Cerebellar cortex (tissue), 1 donor: ENCODE measurements around the gene FBXO24.

Experiments used
- DNase-seq: peaks from one replicate; pipeline ENCODE4 v3.0.0-alpha.2; 2015; ENCODE audit warnings: low spot score

The FBXO24 gene

DNA sequence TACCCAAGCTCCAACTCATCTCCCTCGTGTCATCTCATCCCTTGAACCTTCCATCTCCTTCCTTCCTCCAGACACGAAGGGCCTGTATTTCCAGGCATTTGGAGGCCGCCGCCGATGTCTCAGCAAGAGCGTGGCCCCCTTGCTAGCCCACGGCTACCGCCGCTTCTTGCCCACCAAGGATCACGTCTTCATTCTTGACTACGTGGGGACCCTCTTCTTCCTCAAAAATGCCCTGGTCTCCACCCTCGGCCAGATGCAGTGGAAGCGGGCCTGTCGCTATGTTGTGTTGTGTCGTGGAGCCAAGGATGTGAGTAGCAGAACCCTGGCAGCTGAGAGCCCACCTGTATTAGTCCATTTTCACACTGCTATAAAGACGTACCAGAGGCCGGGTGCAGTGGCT, 5.5 kb downstream of the FBXO24 start:
- no peak for DNase-seq

DNA sequence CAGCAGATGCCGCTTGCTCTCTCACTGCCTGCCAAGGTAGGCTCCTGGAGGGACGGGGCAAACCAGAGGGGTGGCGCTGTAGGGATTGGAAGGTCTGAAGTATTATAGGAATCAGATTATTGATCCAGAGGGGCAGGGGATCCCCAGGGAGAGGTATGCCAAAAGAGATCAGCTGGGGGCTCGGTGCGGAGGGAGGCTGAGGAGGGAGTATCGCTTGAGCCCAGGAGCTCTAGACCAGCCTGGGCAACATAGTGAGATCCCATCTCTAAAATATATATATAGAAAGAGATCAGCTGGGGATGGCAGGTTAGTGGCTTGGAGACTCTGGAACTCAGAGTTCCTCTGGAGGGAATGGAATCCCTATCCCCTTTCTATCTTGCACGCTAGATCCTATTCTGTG, 9.1 kb downstream of the FBXO24 start:
- DNase-seq = no peak

DNA sequence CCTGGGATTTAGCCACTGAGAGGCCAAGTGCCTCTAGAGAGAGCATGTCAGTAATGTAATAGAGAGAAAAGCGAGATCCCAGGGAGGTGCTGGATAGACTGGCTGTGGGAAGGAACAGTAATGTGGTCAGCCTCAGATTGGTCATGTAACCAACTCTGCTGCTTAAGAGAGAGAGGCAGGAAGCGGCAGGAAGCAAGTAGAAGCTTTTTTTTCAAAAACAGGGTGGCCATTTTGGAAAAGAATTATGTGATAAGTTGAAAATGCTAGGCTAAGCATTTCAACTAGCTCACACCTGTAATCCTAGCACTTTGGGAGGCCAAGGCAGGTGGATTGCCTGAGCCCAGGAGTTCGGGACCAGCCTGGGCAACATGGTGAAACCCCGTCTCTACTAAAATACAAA, 12.3 kb downstream of the FBXO24 start:
- DNase-seq = no peak

- no peak for DNase-seq
Observed at GRCh38 chr7:100599911-100600729, 14.0 kb downstream of the FBXO24 start.

DNA sequence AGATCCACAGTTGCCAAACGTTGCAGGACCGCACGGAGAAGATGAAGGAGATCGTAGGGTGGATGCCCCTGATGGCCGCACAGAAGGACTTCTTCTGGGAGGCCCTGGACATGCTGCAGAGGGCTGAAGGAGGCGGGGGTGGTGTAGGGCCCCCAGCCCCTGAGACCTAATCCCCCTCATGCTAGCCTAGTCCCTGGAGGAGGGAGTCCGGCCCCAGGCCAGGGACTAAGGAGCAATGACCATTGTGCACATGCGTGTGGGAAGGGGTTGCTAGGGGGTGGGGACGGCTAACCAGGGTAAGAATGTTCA, 14.6 kb downstream of the FBXO24 start:
- no peak for DNase-seq

- peak; percentile 62 for DNase-seq
Observed at GRCh38 chr7:100602889-100603725, 17.0 kb downstream of the FBXO24 start.

- DNase-seq = peak; percentile 62
Observed at GRCh38 chr7:100603726-100604027, 17.5 kb downstream of the FBXO24 start.

DNA sequence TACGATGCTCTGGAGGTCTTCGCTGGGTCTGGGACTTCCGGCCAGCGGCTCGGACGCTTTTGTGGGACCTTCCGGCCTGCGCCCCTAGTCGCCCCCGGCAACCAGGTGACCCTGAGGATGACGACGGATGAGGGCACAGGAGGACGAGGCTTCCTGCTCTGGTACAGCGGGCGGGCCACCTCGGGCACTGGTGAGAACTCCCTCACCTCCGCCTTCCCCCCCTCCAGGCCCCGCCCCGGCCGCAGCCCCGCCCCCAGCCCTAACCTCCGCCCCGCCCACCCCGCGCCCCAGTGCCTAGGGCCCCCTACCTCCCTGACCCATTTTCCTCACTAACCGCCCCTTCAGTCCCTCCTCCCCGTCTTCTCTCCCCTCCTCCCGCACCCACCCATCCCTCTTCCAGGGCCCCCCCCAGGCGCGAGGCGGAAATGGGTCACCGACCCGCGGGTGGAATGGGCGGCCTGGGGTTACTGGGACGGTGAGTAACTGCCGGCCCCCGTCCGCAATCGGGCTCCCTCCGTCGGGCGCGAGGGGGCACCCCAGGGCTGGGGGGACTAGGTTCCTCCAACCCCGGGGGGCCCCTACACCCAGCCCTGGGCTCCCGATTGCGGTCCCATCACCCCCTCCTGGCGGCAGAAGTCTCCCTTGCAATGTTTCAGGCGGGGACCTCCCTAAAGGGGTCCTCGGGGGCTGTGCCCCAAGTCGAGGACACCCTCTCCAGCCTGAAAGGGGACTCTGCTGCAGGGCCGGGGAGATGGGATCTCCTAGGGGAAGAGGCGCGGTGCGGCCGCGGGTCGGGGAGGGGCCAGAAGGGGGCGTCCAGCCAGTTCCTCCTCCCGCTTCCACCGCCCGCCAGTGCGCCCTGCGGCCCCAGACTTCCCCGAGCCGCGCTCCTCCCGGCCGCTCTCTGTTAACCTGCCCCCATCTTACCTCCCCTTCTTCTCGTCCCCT, 18.2 kb downstream of the FBXO24 start:
- peak; percentile 72 for DNase-seq

GRCh38 chr7:100604976-100605911, 19.1 kb downstream of the FBXO24 start:
- no peak for DNase-seq

- no peak for DNase-seq
Observed at GRCh38 chr7:100606313-100606712, 20.2 kb downstream of the FBXO24 start.

- DNase-seq = no peak
Observed at GRCh38 chr7:100607111-100607510, 21.0 kb downstream of the FBXO24 start.

GRCh38 chr7:100609958-100610357, 23.8 kb downstream of the FBXO24 start:
- no peak for DNase-seq

DNA sequence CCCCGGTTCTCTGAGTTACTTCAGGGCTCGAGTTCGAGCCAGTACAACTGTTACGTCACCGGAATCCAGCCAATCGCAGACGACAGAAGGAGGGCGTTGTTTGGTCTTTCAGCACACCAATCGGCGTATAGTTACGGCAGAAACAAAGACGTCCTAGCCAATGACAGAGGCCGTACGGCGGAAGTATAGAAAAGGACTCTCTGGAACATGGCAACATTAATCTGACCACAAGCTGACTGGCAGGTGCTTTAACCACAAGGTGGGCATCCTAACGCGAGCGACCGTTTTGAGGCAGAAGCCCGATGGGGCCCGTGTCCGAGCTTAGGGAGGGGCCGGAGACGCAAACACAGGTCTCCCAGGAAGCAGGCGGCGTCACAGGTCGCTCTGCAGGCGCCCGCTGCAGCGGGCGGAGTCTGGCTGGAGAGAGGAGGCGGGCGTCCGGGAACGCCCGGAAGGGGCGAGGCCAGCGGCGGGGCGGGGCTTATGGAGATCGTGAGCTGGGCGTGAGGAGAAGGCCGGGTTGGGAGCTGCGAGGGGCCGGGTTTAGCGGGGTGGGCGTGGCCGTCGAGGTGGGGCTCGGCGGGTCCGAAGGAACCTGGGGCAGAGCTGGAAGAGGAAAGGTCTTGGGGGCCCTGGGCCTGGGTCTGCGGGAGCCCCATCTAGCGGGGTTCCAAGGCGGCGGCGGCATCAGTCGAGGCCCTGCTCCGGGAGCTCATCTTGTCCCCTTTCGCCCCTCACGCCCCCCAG, 26.0 kb downstream of the FBXO24 start, which contains the start of gene MOSPD3:
Gene MOSPD3, plus strand, starts transcription at position 558 of the 747 bp plus-strand sequence. CDS start 252 bp downstream, outside the sequence.
- DNase-seq = peak; percentile 100

- no peak for DNase-seq
Observed at GRCh38 chr7:100612730-100613390, 26.7 kb downstream of the FBXO24 start.

DNA sequence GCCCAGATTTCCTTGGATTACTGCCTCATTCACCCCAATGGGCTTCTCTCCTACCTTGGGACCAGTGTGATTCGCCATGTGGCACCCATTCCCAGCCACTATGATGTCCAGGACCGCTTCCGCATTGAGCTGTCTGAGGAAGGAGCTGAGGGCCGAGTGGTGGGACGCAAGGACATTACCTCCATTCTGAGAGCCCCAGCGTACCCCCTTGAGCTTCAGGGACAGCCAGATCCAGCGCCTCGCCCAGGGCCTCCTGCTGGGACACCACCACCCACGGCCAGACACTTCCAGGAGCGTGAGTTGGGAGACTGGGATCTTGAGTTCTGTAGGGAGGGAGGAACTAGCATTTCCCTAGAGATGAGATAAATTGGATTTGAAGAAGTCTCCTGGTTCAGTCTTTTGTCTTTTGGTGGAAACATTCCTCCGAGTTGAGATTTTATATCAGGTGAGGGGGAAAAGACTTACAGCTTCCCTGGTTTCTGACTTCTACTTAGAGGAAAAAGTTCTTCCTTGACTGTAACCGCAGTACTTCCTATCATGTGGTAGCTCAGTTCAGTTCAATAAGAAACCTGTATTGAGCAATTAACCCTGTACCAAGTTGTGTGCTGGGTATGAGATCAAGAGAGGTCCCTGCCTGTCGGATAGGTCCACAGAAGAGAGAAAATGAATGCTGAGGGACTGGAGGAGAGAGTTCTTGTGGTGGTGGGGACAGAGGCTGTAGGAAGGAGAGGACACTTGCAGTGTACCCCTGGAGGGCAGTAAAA, 27.5 kb downstream of the FBXO24 start:
- DNase-seq = no peak

DNA sequence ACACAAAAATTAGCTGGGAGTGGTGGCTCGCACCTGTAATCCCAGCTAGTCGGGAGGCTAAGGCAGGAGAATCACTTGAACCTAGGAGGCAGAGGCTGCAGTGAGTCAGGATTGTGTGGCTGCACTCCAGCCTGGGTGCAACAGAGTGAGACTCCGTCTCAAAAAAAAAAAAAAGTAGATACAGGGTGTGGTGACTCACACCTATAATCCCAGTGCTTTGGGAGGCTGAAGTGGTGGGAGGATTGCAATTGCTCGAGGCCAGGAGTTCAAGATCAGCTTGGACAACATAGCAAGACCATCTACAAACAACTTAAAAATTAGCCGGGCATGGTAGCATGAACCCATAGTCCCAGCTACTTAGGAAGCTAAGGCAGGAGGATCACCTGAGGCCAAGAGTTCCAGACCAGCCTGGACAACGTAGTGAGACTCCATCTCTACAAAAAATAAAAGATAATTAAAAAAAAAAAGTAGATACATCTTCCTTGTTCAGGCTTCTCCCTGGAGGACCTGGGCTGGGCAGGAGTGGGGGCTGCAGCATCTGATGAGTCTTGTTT, 28.3 kb downstream of the FBXO24 start:
- DNase-seq = no peak

DNA sequence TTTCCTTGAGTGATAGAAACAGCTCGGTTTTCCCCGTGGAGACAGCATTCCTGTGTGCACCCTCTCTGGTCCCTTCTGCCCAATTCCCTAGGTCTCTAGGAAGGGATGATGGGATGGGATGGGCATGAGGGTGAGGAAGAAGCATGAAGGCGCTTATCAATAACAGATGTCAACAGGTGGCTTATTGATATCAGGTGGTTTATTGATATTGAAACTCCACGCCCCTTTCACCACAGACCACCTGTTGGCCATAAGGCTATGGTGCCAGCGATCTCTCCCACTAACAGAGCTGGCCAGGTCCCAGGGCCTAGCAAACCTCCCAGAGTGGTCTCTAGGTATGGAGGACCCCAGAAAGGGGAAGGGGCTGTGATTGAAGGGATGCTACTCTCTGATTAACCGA, 34.1 kb downstream of the FBXO24 start:
- no peak for DNase-seq

DNA sequence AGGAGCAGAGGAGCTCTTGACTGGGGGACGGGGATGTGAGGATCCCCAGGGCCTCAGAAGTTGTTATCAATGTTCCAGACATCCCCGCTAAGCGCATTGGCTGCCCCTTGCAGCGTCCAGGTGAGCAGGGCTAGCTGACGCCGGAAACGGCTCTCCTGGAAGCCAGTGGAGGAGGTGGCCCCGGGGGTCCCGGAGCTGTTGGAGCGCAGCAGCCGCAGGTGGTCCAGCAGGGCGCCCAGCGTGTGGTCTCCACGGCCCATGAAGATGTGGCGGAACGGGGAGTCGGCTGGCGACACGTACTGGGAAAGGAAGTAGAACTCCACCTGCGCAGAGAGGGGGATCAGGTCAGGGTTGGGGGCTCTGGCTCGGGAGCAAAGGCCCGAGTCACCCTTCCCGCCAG, 34.7 kb downstream of the FBXO24 start:
- DNase-seq = no peak

DNA sequence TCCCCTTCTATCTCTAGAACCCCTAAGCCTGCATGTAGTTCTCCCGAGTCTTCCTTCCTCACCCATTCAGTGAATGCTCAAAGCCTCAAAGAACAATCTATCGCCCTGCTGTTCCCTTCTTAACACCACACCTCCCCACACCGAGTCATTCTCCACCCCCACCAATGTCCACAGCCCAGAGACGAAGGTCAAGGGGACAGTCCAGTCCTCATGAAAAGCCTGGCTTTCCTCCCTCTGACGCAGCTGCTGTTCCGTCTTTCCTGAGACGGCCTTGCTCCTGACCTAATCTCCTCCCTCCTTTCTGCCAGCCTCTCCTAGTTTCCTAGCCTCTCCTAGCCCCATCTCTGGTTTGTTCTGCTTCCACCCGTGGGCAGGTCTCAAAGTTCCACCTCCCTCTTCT, 35.4 kb downstream of the FBXO24 start:
- no peak for DNase-seq
